NK-92 treated with Interleukin-12 subunit alpha and Interleukin-12 subunit beta, amount 100 ng/mL, for 24 hours (cell line): Measurements from ENCODE around the gene FYB1.
"Not testable (repeated sequence)": the region's sequence is repeated elsewhere in the genome, so short reads cannot be mapped to it uniquely, and the experiment has no call there.

Source experiments
- DNase-seq: peaks from one replicate; lab custom pipeline; 2025; lab: John Stamatoyannopoulos, UW

The FYB1 gene

GRCh38 chr5:39219437-39219836, at the start of gene FYB1:
TSS of gene FYB1 (minus strand) at chr5:39219563. CDS start at chr5:39202960, 16,603 bp downstream.
- no peak for DNase-seq

- no peak for DNase-seq
Measured at GRCh38 chr5:39267186-39267585, 47.8 kb upstream of the FYB1 start.

GRCh38 chr5:39266442-39266841, 47.1 kb upstream of the FYB1 start:
- no peak for DNase-seq

- DNase-seq: peak; percentile 28
Measured at GRCh38 chr5:39264528-39264927, 45.2 kb upstream of the FYB1 start.

- DNase-seq: no peak
Measured at GRCh38 chr5:39262981-39263380, 43.6 kb upstream of the FYB1 start.

- DNase-seq: no peak
Measured at GRCh38 chr5:39260095-39260494, 40.7 kb upstream of the FYB1 start.

- DNase-seq: no peak
Measured at GRCh38 chr5:39257554-39257953, 38.2 kb upstream of the FYB1 start.

GRCh38 chr5:39256477-39257235, 37.3 kb upstream of the FYB1 start:
- no peak for DNase-seq

- no peak for DNase-seq
Measured at GRCh38 chr5:39255406-39255805, 36.0 kb upstream of the FYB1 start.

- DNase-seq: no peak
Measured at GRCh38 chr5:39254671-39255070, 35.3 kb upstream of the FYB1 start.

- no peak for DNase-seq
Measured at GRCh38 chr5:39253196-39253595, 33.8 kb upstream of the FYB1 start.

GRCh38 chr5:39249564-39250274, 30.4 kb upstream of the FYB1 start:
- no peak for DNase-seq

- DNase-seq: no peak
Measured at GRCh38 chr5:39249069-39249468, 29.7 kb upstream of the FYB1 start.

- no peak for DNase-seq
Measured at GRCh38 chr5:39240750-39241149, 21.4 kb upstream of the FYB1 start.

- DNase-seq: no peak
Measured at GRCh38 chr5:39238366-39239105, 19.2 kb upstream of the FYB1 start.

- DNase-seq: no peak
Measured at GRCh38 chr5:39236718-39237117, 17.4 kb upstream of the FYB1 start.

GRCh38 chr5:39235648-39236047, 16.3 kb upstream of the FYB1 start:
- DNase-seq: no peak

- not testable (repeated sequence) for DNase-seq
Measured at GRCh38 chr5:39234494-39234893, 15.1 kb upstream of the FYB1 start.

- DNase-seq: no peak
Measured at GRCh38 chr5:39233783-39234182, 14.4 kb upstream of the FYB1 start.

- DNase-seq: no peak
Measured at GRCh38 chr5:39231705-39232525, 12.6 kb upstream of the FYB1 start.

GRCh38 chr5:39228596-39228995, 9.2 kb upstream of the FYB1 start:
- DNase-seq: no peak

GRCh38 chr5:39226558-39226957, 7.2 kb upstream of the FYB1 start:
- no peak for DNase-seq
